Measurements from ENCODE around the gene ZSCAN31. TPM values are rescaled to one million over a fixed set of nuclear protein-coding genes. Genes with fewer than 3 reads are reported as not detected.

ZSCAN31 gene
- total RNA-seq, 1 donor from 2014 or later: 3.6 TPM

GRCh38 chr6:28378644-28379043, 42.7 kb upstream of the ZSCAN31 start:
- intact Hi-C loops (cut with micrococcal nuclease): no loop called here
- POLR2A ChIA-PET: no interaction called here
- Mint-ChIP-seq H3K27ac (no peak overlapping the region), H3K27me3 (no peaks in the 10 kb centered on the region), H3K9me3 (peaks cover 3% of the 10 kb centered on the region), H3K36me3 (ENCODE audit: low read depth) (peaks cover 49% of the 10 kb centered on the region), H3K4me1 (peaks cover 16% of the 10 kb centered on the region), H3K4me3 (no peak overlapping the region)
- CTCF ChIA-PET: no interaction called here
- DNase-seq: no peak
- no peak for TF ChIP-seq CTCF (IDR thresholded peaks at IDR 0.05)
- ATAC-seq (ENCODE audit: low read depth): no peak

GRCh38 chr6:28377879-28378278, 41.9 kb upstream of the ZSCAN31 start:
- DNase-seq: no peak
- ChIA-PET CTCF (interaction anchor here (1.0 kb wide), 1 partner anchor 22 kb away, joined by 3 read pairs; no protein-coding TSS in a partner anchor), POLR2A (no interaction called here)
- no peak overlapping the region for H3K4me3 Mint-ChIP-seq
- no peaks in the 10 kb centered on the region for H3K27me3 Mint-ChIP-seq
- intact Hi-C loops (cut with micrococcal nuclease): no loop called here
- peaks cover 45% of the 10 kb centered on the region for H3K36me3 Mint-ChIP-seq (ENCODE audit: low read depth)
- no peak for TF ChIP-seq CTCF (IDR thresholded peaks at IDR 0.05)
- H3K4me1 Mint-ChIP-seq: peaks cover 8% of the 10 kb centered on the region
- H3K27ac Mint-ChIP-seq: no peak overlapping the region
- H3K9me3 Mint-ChIP-seq: peaks cover 3% of the 10 kb centered on the region
- ATAC-seq (ENCODE audit: low read depth): no peak

- peaks cover 13% of the 10 kb centered on the region for H3K4me1 Mint-ChIP-seq
- POLR2A ChIA-PET: no interaction called here
- H3K9me3 Mint-ChIP-seq: peaks cover 3% of the 10 kb centered on the region
- TF ChIP-seq CTCF (IDR thresholded peaks at IDR 0.05): no peak
- H3K36me3 Mint-ChIP-seq (ENCODE audit: low read depth): peaks cover 19% of the 10 kb centered on the region
- no peak for DNase-seq
- intact Hi-C loops (cut with micrococcal nuclease): no loop called here
- CTCF ChIA-PET: no interaction called here
- no peak overlapping the region for H3K27ac Mint-ChIP-seq
- no peaks in the 10 kb centered on the region for H3K27me3 Mint-ChIP-seq
- H3K4me3 Mint-ChIP-seq: no peak overlapping the region
- no peak for ATAC-seq (ENCODE audit: low read depth)
Measured at GRCh38 chr6:28373925-28374324, 38.0 kb upstream of the ZSCAN31 start.

- intact Hi-C loops (cut with micrococcal nuclease): loop anchor here (1.0 kb wide), 1 partner anchor 11 kb away; no protein-coding TSS in a partner anchor
- Mint-ChIP-seq H3K27ac (peak overlapping the region; percentile 84), H3K36me3 (ENCODE audit: low read depth) (peaks cover 14% of the 10 kb centered on the region)
Measured at GRCh38 chr6:28371706-28372451, 35.9 kb upstream of the ZSCAN31 start.

More at GRCh38 chr6:28371706-28372451, 35.9 kb upstream of the ZSCAN31 start:
- Mint-ChIP-seq H3K4me1 (peaks cover 24% of the 10 kb centered on the region), H3K27me3 (no peaks in the 10 kb centered on the region), H3K9me3 (no peaks in the 10 kb centered on the region), H3K4me3 (peak overlapping the region; percentile 41)
- no peak for DNase-seq
- TF ChIP-seq CTCF (IDR thresholded peaks at IDR 0.05): no peak
- ChIA-PET CTCF (interaction anchor here (0.9 to 1.2 kb wide), 2 partner anchors 13 to 16 kb away, joined by 3 to 5 read pairs; no protein-coding TSS in a partner anchor), POLR2A (interaction anchor here (0.6 to 2.9 kb wide), 3 partner anchors 12 to 230 kb away, joined by 4 to 12 read pairs (median 6); partner anchors contain the start of gene ZKSCAN8)
- ATAC-seq (ENCODE audit: low read depth): peak; percentile 85

Measured in activated B cell treated with CpG ODN at 0.5 μM for 24 hours (primary cell).